ENCODE data around the gene MINDY4. TPM values are rescaled to one million over a fixed set of nuclear protein-coding genes. Genes with fewer than 3 reads are reported as not detected.

The MINDY4 gene
- total RNA-seq, 2 experiments from 2014 or later, result 0.36 to 0.60 TPM

DNA sequence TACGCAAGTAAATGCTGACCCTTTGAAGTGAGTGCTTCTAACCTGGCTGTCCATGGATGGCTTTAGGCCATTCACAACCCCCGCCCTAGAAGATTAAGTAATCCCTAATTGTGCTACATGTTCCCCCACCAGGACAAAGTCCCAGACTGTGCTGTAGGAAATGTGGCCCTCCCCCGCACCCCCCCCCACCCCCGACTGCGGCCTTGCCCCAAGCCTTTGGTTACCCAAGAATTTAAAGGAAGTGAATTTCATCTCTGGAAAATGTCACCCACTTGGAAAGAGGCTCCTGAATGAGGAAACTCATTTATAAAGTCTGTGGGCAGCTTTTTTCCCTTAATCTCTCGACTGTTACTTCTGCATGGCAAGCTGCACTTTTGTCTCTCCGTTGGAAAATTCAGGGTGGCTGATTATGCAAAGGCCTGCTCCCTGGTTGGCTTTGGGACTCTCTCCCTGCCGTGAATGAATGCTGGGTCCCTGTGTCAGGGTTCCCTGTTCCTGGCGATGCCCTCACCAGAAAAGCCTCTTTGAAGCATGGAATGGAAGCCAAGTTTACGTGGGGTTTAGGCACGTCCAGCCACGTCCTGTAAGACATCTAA is 109.0 kb downstream of the MINDY4 start:
- POLR2A ChIA-PET, result no interaction called here
- H3K27ac Mint-ChIP-seq, result no peak overlapping the region

GRCh38 chr7:30880941-30881340 is 109.7 kb downstream of the MINDY4 start:
- Histone ChIP-seq H3K4me3 (ENCODE audit: low read length) (no peak overlapping the region), H3K27me3 (ENCODE audit: control insufficient read depth in 1 of 2, insufficient read depth in 2 of 2, low read length in 2 of 2) (no peaks in the 10 kb centered on the region), H3K27ac (ENCODE audit: low read depth in 1 of 2, low read length in 2 of 2) (no peak overlapping the region), H3K36me3 (ENCODE audit: insufficient read depth, low read length) (no peaks in the 10 kb centered on the region), H3K4me1 (ENCODE audit: insufficient read depth, low read length) (no peaks in the 10 kb centered on the region), H3K9me3 (ENCODE audit: control insufficient read depth in 1 of 2, insufficient read depth in 1 of 2, low read length in 2 of 2) (no peaks in the 10 kb centered on the region)
- intact Hi-C loops (cut with DNase I, micrococcal nuclease), result no loop called here
- no peaks in the 10 kb centered on the region for H3K36me3 Mint-ChIP-seq (ENCODE audit: low read depth)
- ChIA-PET POLR2A (no interaction called here), CTCF (no interaction called here)
- H3K27me3 Mint-ChIP-seq, result no peaks in the 10 kb centered on the region
- H3K4me1 Mint-ChIP-seq (ENCODE audit: low read depth), result no peaks in the 10 kb centered on the region
- ATAC-seq (ENCODE audit: poor library complexity) (no peak), DNase-seq (no peak)
- H3K27ac Mint-ChIP-seq, result no peak overlapping the region
- TF ChIP-seq CTCF (IDR thresholded peaks at IDR 0.05), result no peak
- no peaks in the 10 kb centered on the region for H3K9me3 Mint-ChIP-seq
- no peak overlapping the region for H3K4me3 Mint-ChIP-seq

More for the DNA sequence above, 109.0 kb downstream of the MINDY4 start:
- Histone ChIP-seq H3K27me3 (ENCODE audit: control insufficient read depth in 1 of 2, insufficient read depth in 2 of 2, low read length in 2 of 2) (no peaks in the 10 kb centered on the region), H3K27ac (ENCODE audit: low read depth in 1 of 2, low read length in 2 of 2) (no peak overlapping the region), H3K9me3 (ENCODE audit: control insufficient read depth in 1 of 2, insufficient read depth in 1 of 2, low read length in 2 of 2) (no peaks in the 10 kb centered on the region), H3K36me3 (ENCODE audit: insufficient read depth, low read length) (no peaks in the 10 kb centered on the region), H3K4me3 (ENCODE audit: low read length) (no peak overlapping the region), H3K4me1 (ENCODE audit: insufficient read depth, low read length) (no peaks in the 10 kb centered on the region)
- H3K4me1 Mint-ChIP-seq (ENCODE audit: low read depth), result no peaks in the 10 kb centered on the region
- no peak overlapping the region for H3K4me3 Mint-ChIP-seq
- CTCF ChIA-PET, result no interaction called here
- ATAC-seq (ENCODE audit: poor library complexity), result no peak
- TF ChIP-seq CTCF (IDR thresholded peaks at IDR 0.05), result no peak
- no peaks in the 10 kb centered on the region for H3K9me3 Mint-ChIP-seq
- H3K36me3 Mint-ChIP-seq (ENCODE audit: low read depth), result no peaks in the 10 kb centered on the region
- intact Hi-C loops (cut with DNase I, micrococcal nuclease), result no loop called here
- no peak for DNase-seq
- no peaks in the 10 kb centered on the region for H3K27me3 Mint-ChIP-seq

- no peak for TF ChIP-seq CTCF (IDR thresholded peaks at IDR 0.05)
- ATAC-seq (ENCODE audit: poor library complexity), result no peak
- H3K36me3 ChIP-seq (ENCODE audit: insufficient read depth, low read length), result no peaks in the 10 kb centered on the region
- Mint-ChIP-seq H3K27ac (no peak overlapping the region), H3K9me3 (no peaks in the 10 kb centered on the region), H3K4me3 (no peak overlapping the region), H3K36me3 (ENCODE audit: low read depth) (no peaks in the 10 kb centered on the region), H3K4me1 (ENCODE audit: low read depth) (no peaks in the 10 kb centered on the region), H3K27me3 (no peaks in the 10 kb centered on the region)
- ChIA-PET CTCF (no interaction called here), POLR2A (no interaction called here)
- no peak overlapping the region for H3K27ac ChIP-seq (ENCODE audit: low read depth in 1 of 2, low read length in 2 of 2)
- no peaks in the 10 kb centered on the region for H3K4me1 ChIP-seq (ENCODE audit: insufficient read depth, low read length)
- DNase-seq, result no peak
- no peak overlapping the region for H3K4me3 ChIP-seq (ENCODE audit: low read length)
- H3K27me3 ChIP-seq (ENCODE audit: control insufficient read depth in 1 of 2, insufficient read depth in 2 of 2, low read length in 2 of 2), result no peaks in the 10 kb centered on the region
- H3K9me3 ChIP-seq (ENCODE audit: control insufficient read depth in 1 of 2, insufficient read depth in 1 of 2, low read length in 2 of 2), result no peaks in the 10 kb centered on the region
- intact Hi-C loops (cut with DNase I, micrococcal nuclease), result no loop called here
These were observed 110.2 kb downstream of the MINDY4 start for GRCh38 chr7:30881448-30881847.

All from CD4-positive, alpha-beta T cell (primary cell).